ENCODE measurements around the gene RNGTT. TPM values are rescaled to one million over a fixed set of nuclear protein-coding genes. Genes with fewer than 3 reads are reported as not detected.

RNGTT gene
- total and polyA plus RNA-seq, 10 of the 15 experiments (the other 5 are each of a cell fraction or from before 2014, with no cell fraction given), result 7.7 to 30.4 (median 22.2) TPM

DNA sequence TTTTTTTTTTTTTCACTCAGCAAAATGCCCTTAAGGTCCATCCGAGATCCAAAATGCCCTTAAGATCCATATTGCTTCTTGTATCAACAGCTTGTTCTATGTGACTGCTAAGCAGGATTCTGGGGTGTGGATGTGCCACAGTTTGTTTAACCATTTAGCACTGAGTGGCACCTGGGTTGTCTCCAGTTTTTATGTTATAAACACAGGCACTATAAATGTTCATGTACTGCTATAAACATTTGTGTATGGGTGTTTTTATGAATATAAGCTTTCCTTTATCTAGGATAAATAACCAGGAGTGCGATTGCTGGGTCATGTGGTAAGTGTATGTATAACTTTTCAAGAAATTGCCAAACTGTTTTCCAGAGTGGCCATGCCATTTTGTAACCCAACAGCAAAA lies 386.0 kb downstream of the RNGTT start:
- in situ Hi-C loops (cut with MboI) (no loop called here), intact Hi-C loops (cut with micrococcal nuclease; ENCODE audit: unreplicated experiment) (no loop called here)
- BruUV-seq (replicated peaks), result no TSS peak
- H4K20me1 ChIP-seq (ENCODE audit: control insufficient read depth, insufficient read depth), result no peaks in the 10 kb centered on the region
- no peak for DNase-seq (ENCODE audit: low read depth, low spot score)
- H3K9me3 ChIP-seq (replicated peaks; ENCODE audit: control insufficient read depth, insufficient read depth, low read length), result no peaks in the 10 kb centered on the region
- no peak for FAIRE-seq
- no peak overlapping the region for H3K27ac ChIP-seq (ENCODE audit: control insufficient read depth, insufficient read depth)
- no peak overlapping the region for H3K4me3 ChIP-seq
- no peaks in the 10 kb centered on the region for H3K27me3 ChIP-seq (replicated peaks in 1 of 2; ENCODE audit: control insufficient read depth in 2 of 2, insufficient read depth in 2 of 2, low read length in 1 of 2)
- no peak overlapping the region for H2AFZ ChIP-seq (ENCODE audit: control insufficient read depth, low read depth, low read length)
- WGBS (ENCODE audit: insufficient coverage, insufficient replicate concordance, low lambda C conversion rate, missing lambda C conversion rate), result 44% methylated on average over 2 of the region's 2 CpGs
- ATAC-seq, result no peak
- H3K4me2 ChIP-seq (ENCODE audit: control insufficient read depth, insufficient read depth), result no peak overlapping the region
- CTCF ChIA-PET, result interaction anchor here (0.6 to 0.8 kb wide), 2 partner anchors 209 to 357 kb away, joined by 3 to 4 read pairs; no protein-coding TSS in a partner anchor
- no peaks in the 10 kb centered on the region for H3K36me3 ChIP-seq (ENCODE audit: control insufficient read depth in 2 of 2, insufficient read depth in 2 of 2, low read length in 1 of 2)
- POLR2A ChIA-PET, result no interaction called here
- SMC1A ChIA-PET (ENCODE audit: uncharacterized antibody, unreplicated experiment), result interaction anchor here (0.6 to 1.2 kb wide), 2 partner anchors 18 to 35 kb away, joined by 3 read pairs; no protein-coding TSS in a partner anchor
- RAD21 ChIA-PET (ENCODE audit: unreplicated experiment), result no interaction called here
- no peaks in the 10 kb centered on the region for H3K79me2 ChIP-seq (ENCODE audit: control insufficient read depth, insufficient read depth, low read length)
- no peak overlapping the region for H3K9ac ChIP-seq (ENCODE audit: control insufficient read depth, insufficient read depth, low read length)
- peaks cover 7% of the 10 kb centered on the region for H3K4me1 ChIP-seq (ENCODE audit: control insufficient read depth, insufficient read depth, low read length)
- TF ChIP-seq MTA3 (IDR thresholded peaks at IDR 0.05; ENCODE audit: borderline replicate concordance, low read length) (no peak), ESRRA (IDR thresholded peaks at IDR 0.05; ENCODE audit: low read length) (no peak), HDAC6 (IDR thresholded peaks at IDR 0.05; ENCODE audit: unreplicated experiment) (no peak), TARDBP (IDR thresholded peaks at IDR 0.05; ENCODE audit: borderline replicate concordance) (no peak), TCF3 (IDR thresholded peaks at IDR 0.05; ENCODE audit: borderline replicate concordance, insufficient read depth, low read depth, low read length) (no peak), RAD21 (IDR thresholded peaks at IDR 0.05; ENCODE audit: insufficient read depth, low read depth, low read length) (no peak)
- TF ChIP-seq, protein P1, sequence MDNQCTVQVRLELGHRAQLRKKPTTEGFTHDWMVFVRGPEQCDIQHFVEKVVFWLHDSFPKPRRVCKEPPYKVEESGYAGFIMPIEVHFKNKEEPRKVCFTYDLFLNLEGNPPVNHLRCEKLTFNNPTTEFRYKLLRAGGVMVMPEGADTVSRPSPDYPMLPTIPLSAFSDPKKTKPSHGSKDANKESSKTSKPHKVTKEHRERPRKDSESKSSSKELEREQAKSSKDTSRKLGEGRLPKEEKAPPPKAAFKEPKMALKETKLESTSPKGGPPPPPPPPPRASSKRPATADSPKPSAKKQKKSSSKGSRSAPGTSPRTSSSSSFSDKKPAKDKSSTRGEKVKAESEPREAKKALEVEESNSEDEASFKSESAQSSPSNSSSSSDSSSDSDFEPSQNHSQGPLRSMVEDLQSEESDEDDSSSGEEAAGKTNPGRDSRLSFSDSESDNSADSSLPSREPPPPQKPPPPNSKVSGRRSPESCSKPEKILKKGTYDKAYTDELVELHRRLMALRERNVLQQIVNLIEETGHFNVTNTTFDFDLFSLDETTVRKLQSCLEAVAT (IDR thresholded peaks at IDR 0.05), result no peak
